HPDE6-E6E7 (cell line): ENCODE measurements around the gene ABHD3.
"Not testable (repeated sequence)": the region's sequence is repeated elsewhere in the genome, so short reads cannot be mapped to it uniquely, and the experiment has no call there.

Experiments
- DNase-seq: peaks from one replicate; pipeline ENCODE4 v3.0.0; 2011; ENCODE audit warnings: missing footprints; ENCODE audit errors: extremely low spot score

ABHD3 gene

GRCh38 chr18:21704603-21705364, at the start of gene ABHD3:
Gene ABHD3 (minus strand): TSS chr18:21704774. CDS start chr18:21704665, 109 bp downstream.
- DNase-seq, result peak; percentile 90

GRCh38 chr18:21747764-21748693, 43.5 kb upstream of the ABHD3 start:
- no peak for DNase-seq

GRCh38 chr18:21747268-21747667, 42.7 kb upstream of the ABHD3 start:
- no peak for DNase-seq

- DNase-seq, result no peak
These were observed 40.7 kb upstream of the ABHD3 start for GRCh38 chr18:21745231-21745630.

- DNase-seq, result no peak
These were observed 38.7 kb upstream of the ABHD3 start for GRCh38 chr18:21743166-21743832.

- DNase-seq, result no peak
These were observed 37.7 kb upstream of the ABHD3 start for GRCh38 chr18:21742315-21742687.

GRCh38 chr18:21741562-21742314, 37.2 kb upstream of the ABHD3 start:
- no peak for DNase-seq

GRCh38 chr18:21741312-21741561, 36.7 kb upstream of the ABHD3 start:
- DNase-seq, result no peak

GRCh38 chr18:21740538-21741311, 36.2 kb upstream of the ABHD3 start, which contains the start of gene MIB1:
Gene MIB1 (plus strand): TSS chr18:21740792. CDS start chr18:21741584, 792 bp downstream.
- DNase-seq, result peak; percentile 88

GRCh38 chr18:21739604-21740537, 35.3 kb upstream of the ABHD3 start:
- no peak for DNase-seq

GRCh38 chr18:21736926-21737325, 32.4 kb upstream of the ABHD3 start:
- not testable (repeated sequence) for DNase-seq

- DNase-seq, result no peak
These were observed 31.0 kb upstream of the ABHD3 start for GRCh38 chr18:21735452-21736015.

- no peak for DNase-seq
These were observed 28.4 kb upstream of the ABHD3 start for GRCh38 chr18:21733011-21733410.

GRCh38 chr18:21727702-21728101, 23.1 kb upstream of the ABHD3 start:
- DNase-seq, result no peak

GRCh38 chr18:21725201-21725600, 20.6 kb upstream of the ABHD3 start:
- DNase-seq, result no peak

- DNase-seq, result no peak
These were observed 18.1 kb upstream of the ABHD3 start for GRCh38 chr18:21722687-21723086.

GRCh38 chr18:21714474-21714873, 9.9 kb upstream of the ABHD3 start:
- no peak for DNase-seq

GRCh38 chr18:21707130-21707529, 2.6 kb upstream of the ABHD3 start:
- DNase-seq, result not testable (repeated sequence)

- DNase-seq, result no peak
These were observed 1.9 kb upstream of the ABHD3 start for GRCh38 chr18:21706386-21706865.
